ENCODE results near the gene SCN8A.
"Not testable (repeated sequence)": the region's sequence is repeated elsewhere in the genome, so short reads cannot be mapped to it uniquely, and the experiment has no call there.

SCN8A gene

DNA sequence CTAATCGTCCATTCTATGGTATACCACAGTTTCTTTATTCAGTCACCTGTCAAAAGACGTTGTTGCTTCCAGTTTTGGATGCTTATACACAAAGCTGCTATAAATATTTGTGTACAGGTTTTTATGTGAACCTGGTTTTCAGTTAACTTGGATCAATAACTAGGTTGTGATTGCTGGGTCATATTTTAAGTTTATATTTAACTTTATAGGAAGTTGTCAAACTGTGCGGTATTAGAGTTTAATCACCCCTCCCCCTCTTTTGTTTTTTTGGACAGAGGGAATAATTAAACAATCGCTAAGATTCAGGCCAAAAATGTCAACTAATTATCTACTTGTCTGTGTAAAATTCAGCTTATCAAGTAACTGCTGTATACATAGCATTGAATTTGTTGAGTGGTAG lies 34.3 kb downstream of the SCN8A start:
- no peak for DNase-seq

DNA sequence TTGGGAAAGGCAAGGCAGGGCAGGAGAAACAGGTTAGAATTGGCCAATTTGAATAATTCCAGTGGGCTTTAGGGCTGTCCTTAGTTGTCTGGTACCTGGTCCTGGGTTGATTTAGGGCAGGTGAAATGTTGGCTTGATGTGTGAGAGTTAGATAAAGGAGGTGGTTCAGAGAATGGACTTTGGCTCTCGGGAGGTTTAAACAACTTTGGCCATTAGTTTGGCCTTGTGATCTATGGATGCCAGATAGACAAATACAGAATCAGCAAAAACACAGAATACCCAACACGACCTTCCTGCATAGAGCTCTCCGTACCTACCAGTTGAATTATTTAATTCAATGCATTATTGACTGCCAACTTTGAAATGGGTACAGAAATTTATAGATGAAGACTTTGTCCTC lies 35.1 kb downstream of the SCN8A start:
- no peak for DNase-seq

DNA sequence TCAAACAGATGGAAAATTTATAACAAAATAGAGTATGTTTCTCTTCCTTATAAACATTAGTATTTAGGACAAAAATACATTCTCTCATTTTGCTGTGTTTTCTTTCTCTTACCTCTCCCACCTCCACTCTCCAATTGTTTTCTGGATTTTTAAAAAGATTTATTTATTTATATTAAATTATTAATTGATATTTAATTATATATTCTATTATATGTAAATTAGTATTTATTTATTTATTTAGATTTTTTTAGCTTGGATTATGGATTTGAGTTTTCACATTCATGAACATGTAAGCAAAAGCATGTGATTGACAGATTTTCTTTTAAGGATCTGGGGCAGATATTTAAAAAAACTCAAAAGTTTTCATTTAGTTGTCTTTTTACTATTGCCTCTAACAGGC lies 35.6 kb downstream of the SCN8A start:
- no peak for DNase-seq

DNA sequence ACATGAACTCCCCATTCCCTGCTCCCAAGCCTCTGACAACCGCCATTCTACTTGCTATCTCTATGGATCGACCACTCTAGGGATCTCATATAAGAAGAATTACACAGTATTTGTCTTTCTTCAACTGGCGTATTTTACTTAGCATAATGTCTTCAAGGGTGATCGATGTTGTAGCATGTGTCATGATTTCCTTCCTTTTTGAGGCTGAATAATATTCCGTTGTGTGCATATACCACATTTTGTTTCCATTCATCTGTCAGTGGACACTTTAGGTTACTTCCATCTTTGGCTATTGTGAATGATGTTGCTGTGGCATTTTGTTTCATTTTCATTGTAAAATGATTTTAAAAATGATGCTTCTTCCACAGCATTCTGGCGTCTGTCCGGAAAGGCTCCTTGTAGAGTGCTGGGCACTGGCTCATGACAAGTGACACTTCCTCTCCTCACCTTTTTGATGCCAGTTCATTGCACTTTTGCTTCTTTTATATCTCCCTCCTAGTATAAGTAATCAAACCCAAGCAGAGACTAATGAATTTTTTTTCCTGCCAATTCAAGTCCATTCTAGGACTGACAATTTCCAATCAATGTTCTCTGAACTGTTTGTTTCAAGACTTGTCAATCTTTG lies 39.3 kb downstream of the SCN8A start:
- DNase-seq: no peak

DNA sequence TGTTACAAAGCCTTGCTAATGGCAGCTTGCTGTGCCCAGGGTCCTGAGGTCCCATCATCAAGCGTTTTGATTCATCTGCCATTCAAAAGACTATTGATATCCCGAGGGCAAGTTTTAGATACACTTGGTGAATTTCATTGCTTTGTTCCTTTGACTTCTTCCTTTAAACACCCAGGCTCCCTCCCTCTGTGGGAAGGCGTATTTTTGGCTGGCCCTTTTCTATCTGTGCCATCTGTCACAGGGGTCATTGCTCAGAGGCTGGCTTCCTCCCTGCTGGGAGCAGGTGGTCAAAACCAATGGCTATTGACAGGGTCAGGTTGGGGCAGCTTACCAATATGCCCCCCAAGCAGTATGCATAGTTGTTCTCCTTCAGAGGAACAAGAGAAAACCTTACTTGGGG lies 40.0 kb downstream of the SCN8A start:
- no peak for DNase-seq

DNA sequence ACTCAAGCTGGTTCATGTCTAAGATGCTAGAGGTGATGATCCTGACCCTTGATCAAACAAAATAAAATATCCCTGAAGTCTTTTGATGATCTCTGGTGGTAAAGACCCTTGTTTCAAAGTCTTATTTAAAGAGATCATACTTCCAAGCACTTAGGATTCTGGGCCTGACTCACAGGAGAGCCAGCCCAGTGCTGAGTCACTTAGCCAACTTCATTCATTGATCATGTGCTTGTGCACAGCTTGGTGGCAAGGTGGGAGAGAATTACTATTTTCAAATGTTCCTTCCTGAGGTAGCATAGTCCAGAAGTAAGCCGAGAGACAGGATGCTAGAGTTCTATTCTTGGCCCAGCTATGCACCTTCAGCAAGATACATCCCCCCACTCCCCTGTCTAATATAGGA lies 40.6 kb downstream of the SCN8A start:
- no peak for DNase-seq

DNA sequence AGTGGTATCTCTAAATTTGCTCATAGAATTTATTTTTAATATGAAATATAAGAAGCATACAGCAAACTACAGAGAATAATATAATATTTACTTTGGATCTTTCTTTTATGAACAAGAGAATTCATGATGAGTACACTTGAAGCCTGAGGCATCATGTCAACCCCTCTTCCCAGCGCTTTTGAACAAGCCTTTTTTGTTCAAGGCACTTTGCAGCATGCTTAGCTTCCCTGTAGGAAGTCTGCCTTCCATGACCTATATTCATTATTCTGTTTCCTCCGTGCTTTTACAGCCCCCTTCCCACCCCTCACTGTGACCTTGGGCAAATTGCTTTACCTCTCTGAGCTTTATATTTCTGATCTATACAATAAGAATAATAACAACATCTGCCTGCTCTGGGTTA lies 41.6 kb downstream of the SCN8A start:
- DNase-seq: no peak

DNA sequence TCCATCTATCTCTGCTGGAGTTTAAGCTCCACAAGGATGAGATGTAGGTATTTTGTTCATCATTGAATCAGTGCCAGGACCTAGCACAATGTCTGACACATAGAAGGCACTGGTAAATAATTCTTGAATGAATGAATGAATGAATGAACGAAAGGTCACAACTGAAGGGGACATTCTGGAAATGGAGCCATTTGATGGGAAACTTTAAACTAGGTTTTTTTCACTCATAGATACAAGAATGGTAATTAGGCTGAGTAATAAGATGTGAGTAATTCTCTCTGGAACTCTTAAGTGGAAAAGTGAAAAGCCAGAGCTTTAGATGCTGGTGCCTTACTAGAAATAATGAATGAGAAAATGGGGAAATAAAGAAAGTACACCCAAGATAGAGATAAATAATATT lies 44.3 kb downstream of the SCN8A start:
- no peak for DNase-seq

DNA sequence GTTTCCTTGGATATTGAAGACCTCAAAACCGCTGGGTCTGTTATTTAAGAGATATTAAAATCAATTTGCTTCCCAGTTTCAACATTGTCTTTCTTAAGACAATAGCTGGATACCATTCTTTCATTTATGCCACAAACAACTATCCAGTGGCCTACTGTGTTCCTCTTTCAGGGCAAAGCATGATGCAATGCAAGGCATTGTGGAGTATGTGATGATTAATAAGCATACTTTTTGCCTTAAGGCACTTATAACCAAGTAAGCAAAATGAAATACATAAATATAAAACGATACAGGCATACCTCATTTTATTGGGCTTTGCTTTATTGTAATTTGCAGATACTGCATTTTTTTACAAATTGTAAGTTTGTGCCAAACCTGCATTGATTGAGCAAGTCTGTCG lies 45.5 kb downstream of the SCN8A start:
- no peak for DNase-seq

DNA sequence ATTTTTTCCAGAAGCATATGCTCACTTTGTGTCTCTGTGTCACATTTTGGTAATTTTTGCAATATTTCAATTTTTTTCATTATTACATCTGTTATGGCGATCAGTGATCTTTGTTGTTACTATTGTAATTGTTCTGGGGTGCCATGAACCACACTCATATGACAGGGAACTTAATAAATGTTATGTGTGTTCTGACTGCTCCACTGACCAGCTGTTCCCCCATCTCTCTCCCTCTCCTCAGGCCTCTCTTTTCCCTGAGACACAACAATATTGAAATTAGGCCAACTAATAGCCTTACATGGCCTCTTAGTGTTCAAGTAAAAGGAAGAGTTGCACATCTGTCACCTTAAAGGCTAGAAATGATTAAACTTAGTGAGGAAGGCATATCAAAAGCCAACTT lies 46.0 kb downstream of the SCN8A start:
- DNase-seq: no peak

DNA sequence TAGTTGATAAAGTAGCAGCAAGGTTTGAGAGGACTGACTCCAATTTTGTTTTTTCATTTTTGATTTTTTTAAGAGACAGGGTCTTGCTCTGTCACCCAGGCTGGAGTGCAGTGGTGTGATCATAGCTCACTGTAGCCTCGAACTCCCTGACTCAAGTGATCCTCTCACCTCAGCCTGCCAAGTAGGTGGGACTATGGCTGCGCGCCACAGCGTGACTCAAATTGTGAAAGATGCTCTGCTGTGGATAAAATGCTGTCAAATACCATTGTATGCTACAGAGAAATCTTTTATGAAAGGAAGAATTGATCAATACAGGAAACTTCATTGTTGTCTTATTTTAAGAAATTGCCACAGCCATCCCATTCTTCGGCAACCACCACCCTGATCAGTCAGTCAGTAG lies 48.3 kb downstream of the SCN8A start:
- no peak for DNase-seq

DNA sequence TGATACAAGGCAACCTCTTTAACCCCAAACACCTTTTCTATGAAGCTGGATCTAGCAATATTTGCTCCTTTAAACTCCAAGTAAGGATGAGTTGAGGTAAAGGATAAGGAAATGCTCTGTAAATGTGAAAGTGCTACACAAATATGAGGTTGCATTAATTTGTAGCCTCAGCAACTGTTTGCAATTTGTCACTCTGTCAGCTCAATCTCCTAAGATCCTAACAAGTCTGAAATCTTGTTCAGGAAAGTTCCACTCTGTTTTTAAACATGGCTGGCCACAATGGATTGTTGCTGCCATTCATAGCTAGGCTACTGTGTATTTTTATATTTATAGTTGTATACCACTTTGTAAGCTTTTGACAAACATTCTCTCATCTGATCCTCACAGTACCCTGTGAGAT lies 51.3 kb downstream of the SCN8A start:
- no peak for DNase-seq

DNA sequence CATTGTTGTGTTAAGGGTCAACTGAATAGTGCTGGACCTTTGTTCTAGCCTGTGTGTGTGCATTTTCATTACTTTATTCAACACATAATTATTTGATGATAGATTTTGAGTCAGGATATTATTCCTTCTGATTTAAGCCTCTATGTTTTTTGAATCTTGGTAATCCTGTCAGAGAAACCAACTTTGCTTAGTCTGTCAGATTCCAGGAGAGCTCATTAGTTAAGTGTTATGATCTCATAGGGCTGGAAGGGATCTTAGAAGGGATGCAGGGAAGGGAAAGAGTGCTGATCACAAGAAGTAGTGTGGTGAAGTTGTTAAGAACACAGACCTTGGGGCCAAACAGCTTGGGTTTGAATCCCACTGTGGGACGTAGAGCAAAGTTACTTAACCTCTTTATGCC lies 52.9 kb downstream of the SCN8A start:
- DNase-seq: no peak

DNA sequence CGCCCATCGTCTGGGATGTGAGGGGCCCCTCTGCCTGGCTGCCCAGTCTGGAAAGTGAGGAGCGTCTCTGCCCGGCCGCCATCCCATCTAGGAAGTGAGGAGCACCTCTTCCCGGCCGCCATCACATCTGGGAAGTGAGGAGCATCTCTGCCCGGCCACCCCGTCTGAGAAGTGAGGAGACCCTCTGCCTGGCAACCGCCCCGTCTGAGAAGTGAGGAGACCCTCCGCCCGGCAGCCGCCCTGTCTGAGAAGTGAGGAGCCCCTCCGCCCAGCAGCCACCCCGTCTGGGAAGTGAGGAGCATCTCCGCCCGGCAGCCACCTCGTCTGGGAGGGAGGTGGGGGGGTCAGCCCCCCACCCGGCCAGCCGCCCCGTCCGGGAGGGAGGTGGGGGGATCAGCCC lies 53.7 kb downstream of the SCN8A start:
- DNase-seq: not testable (repeated sequence)

DNA sequence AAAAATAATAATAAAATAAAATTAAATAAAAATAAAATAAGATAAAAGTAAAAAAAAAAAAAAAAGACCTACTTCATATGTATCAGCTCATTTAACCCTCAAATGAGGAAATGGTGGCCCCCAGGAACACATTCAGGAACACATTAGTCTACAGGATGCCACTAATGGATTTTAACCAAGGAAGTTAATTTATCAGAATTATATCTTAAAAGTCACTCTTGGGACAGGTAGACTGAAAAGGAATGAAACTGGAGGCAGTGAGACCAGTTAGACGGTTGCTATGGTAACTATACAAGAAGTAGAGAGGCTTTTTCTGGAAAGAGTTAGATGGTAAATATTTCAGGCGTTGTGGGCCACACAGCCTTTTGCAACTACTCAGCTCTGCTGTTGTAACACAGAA lies 54.9 kb downstream of the SCN8A start:
- DNase-seq: no peak

DNA sequence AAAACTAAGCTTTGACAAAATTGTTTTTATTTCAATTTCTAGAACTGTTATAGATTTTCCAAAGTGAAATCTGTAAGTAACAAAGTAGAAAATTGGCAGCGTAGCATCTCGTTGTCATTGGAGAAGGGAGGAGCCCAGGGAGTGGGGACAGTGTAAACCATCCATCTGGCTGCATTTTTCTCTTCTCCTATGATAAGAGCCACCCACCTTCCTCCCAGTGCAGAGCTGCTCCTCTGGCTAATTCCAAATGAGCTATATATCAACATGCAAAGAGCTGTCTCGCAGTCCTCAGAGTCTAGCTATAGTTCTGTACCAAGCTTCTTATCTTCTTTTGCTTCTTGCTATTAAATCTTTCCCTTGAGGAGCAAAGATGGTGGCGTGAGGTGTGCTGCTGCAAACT lies 56.6 kb downstream of the SCN8A start:
- DNase-seq: no peak

DNA sequence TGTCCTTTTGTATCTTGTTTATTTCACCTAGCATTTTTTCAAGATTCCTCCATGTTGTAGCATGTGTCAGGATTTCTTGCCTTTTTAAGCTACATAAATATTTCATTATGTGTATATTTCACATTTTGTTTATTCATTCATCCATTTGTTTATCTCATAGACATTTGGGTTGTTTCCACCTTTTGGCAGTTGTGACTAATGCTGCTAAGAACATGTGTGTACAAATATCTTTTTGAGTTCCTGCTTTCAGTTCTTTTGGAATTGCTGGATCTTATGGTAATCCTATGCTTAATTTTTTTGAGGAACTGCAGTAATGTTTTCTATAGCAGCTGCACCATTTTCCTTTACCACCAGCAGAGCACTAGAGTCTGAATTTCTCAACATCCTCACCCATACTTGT lies 62.4 kb downstream of the SCN8A start:
- DNase-seq: no peak

DNA sequence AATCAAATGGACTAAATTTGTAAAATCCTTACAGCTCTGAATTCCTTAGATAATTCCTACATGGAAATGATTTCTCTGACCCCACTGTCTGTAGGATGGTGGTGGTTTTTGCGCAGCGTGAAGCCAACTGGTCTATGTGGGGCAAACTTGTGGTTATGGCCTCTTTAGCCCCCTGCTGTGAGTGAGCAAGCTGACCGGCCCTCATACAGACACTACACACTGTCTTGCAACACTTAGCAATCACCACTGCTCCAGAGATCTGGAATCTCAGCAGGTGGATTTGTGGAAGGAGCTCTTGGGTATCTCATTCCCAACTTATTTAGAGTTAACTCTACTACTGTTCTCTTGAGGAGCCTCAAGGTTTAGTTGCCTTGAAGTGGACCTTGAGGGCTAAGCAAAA lies 70.2 kb downstream of the SCN8A start:
- no peak for DNase-seq

DNA sequence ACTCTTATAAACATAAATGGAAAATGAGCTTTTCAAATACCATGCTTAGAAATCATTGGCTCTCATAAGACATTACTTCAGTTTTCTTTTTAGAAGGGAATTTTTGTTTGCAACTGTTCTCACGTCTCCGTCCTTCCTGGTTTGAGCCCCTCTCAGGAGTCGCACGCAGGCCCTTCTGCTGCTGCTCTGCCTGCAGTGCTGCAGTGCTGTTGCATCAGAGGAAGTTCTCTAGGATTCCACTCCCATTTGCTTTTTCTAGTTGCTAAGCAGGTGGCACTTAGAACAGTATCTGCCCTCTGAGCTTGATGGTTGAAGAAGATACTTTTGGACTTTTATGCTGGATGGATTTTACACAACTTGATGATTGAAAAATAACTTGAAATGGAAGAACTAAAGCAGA lies 70.8 kb downstream of the SCN8A start:
- no peak for DNase-seq

DNA sequence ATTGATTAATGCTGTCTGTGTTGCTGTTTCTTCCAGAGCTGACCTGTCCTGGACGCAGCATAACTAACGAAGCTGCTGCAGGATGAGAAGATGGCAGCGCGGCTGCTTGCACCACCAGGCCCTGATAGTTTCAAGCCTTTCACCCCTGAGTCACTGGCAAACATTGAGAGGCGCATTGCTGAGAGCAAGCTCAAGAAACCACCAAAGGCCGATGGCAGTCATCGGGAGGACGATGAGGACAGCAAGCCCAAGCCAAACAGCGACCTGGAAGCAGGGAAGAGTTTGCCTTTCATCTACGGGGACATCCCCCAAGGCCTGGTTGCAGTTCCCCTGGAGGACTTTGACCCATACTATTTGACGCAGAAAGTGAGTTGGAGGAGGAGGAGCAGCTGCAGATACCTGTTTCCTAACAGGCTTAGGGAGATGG lies 71.7 kb downstream of the SCN8A start:
- no peak for DNase-seq

DNA sequence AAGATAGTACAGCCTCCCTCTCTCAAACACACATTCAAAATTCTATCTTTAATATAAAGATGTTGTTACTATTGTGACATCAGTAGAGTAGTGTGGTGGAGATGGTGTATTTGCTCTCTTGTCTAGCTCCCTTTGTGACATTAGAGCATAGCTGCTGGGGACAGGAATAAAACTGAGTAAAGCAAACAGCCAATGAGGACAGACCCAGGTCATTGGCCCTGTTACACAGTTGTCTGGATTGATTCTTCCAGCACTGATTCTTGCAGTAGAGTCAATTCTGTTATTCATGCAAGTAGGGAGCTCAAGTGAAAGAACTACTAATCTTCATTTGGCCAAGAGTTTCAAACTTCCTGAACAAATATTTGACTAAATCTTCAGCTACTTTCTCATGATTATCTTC lies 72.4 kb downstream of the SCN8A start:
- DNase-seq: no peak

DNA sequence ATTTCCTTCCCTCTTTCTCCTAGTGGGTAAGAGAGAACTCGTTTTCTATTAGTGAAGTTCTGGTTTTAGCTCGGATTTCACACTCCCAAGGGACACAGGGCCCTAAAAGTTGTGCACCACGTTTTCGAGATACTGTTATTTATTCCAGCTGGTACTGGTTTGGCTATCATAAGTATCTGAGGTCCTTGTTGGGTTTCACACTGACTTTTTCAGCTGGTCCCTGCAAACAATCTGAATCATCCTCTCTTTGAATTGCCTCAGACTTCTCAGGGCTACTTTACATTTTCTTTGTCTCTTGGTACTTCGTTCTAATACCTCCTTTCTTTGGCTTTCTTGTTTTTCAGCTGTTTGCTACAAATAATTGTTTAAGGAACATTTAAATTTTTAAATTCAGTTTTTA lies 75.7 kb downstream of the SCN8A start:
- no peak for DNase-seq

DNA sequence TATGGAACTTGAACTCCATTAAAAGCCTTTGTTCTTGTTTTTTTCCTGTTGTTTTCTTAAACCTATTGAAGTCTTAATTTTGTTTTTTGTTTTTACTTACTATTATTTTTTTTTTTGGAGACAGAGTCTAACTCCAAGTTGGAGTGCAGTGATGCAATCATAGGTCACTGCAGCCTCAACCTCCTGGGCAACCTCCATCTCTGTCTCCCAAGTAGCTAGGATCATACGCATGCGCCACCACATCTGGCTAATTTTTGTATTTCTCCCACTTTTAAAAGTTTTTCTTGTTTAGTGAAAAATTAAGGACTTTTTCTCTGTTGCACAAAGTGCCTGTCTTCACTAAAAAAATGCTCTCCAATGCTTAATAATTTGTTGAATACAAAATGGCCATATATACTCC lies 76.2 kb downstream of the SCN8A start:
- DNase-seq: no peak

DNA sequence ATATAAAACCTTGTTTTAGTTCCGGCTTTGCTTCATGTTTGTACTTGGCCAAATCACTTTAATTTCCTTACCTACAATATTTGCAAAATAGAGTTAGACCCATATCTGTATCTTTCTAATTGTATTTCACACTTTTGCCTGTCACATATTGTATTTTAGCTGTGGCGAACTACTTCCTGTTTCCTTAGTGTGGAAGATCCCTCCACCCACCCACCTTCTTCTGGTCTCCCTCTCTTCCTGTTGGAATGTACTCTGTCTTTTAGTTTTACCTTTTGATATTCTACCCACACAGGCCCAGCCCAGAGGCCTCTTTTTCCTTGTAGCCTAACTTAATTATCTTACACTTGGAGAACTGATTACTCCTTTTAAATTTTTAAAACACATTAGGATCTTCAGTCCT lies 78.2 kb downstream of the SCN8A start:
- DNase-seq: no peak

DNA sequence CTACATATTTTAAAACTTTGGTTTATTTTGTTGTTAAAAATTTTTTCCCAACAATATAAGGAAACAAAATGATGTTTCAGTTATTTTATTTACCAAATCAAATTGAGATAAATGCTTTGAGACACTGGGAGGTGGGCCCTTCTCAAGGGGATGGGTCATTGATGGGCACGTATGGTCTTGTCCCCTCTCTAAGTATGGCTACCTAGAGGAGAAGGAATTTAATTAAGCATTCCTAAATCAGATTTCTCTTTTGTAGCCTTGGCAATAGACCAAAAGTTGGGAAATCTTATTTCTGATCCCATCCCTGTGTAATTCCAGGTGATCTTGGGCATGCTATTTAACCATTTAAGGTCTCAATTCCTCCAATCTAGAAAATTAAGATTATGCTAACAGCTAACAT lies 79.0 kb downstream of the SCN8A start:
- DNase-seq: no peak

DNA sequence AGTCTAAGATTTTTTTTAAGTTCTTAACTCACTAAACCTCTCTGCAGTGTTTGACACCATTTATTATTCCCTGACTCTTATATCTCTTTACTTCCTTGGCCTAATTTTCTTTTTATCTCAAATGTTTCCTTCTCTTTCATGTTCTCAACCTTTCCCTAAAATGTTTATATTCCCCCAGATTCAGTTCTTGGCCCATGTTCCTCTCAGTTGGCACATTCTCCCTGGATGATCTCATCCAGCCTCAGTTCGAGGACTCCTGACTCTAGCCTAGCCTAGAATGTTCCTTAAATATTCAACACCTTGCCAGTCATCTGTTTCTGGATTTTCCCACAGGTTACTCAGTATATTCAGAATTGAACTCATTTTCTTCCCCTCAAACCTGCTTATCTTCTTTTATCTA lies 81.3 kb downstream of the SCN8A start:
- DNase-seq: no peak

Data from activated naive CD4-positive, alpha-beta T cell treated with Interleukin-2 at 50 U/mL for 16 hours (primary cell).